Measurements from ENCODE around the gene APOBEC3F. TPM values are rescaled to one million over a fixed set of nuclear protein-coding genes. Genes with fewer than 3 reads are reported as not detected.
A peak's percentile ranks its signal among the peaks of the same experiment; 100 is the strongest.

The APOBEC3F gene
- total RNA-seq, 1 donor from 2014 or later, result 23.8 TPM

GRCh38 chr22:39080052-39080762 lies 39.5 kb downstream of the APOBEC3F start:
- Mint-ChIP-seq H3K9me3 (no peaks in the 10 kb centered on the region), H3K4me3 (ENCODE audit: low read depth) (no peak overlapping the region), H3K27me3 (ENCODE audit: low read depth) (no peaks in the 10 kb centered on the region), H3K36me3 (ENCODE audit: low read depth) (peaks cover 41% of the 10 kb centered on the region), H3K4me1 (ENCODE audit: low read depth) (peaks cover 32% of the 10 kb centered on the region), H3K27ac (peak overlapping the region; percentile 20)
- DNase-seq (ENCODE audit: low spot score), result no peak
- intact Hi-C loops (cut with micrococcal nuclease), result no loop called here

- DNase-seq (ENCODE audit: low spot score), result no peak
- Mint-ChIP-seq H3K4me3 (ENCODE audit: low read depth) (peak overlapping the region; percentile 13), H3K27ac (peak overlapping the region; percentile 77), H3K9me3 (no peaks in the 10 kb centered on the region), H3K4me1 (ENCODE audit: low read depth) (peaks cover 28% of the 10 kb centered on the region), H3K27me3 (ENCODE audit: low read depth) (no peaks in the 10 kb centered on the region), H3K36me3 (ENCODE audit: low read depth) (peaks cover 42% of the 10 kb centered on the region)
- intact Hi-C loops (cut with micrococcal nuclease), result no loop called here
Observed at GRCh38 chr22:39081016-39081415, 40.4 kb downstream of the APOBEC3F start.

GRCh38 chr22:39081598-39081997 lies 40.9 kb downstream of the APOBEC3F start:
- Mint-ChIP-seq H3K9me3 (no peaks in the 10 kb centered on the region), H3K36me3 (ENCODE audit: low read depth) (peaks cover 48% of the 10 kb centered on the region), H3K4me3 (ENCODE audit: low read depth) (no peak overlapping the region), H3K27ac (peak overlapping the region; percentile 77), H3K4me1 (ENCODE audit: low read depth) (peaks cover 30% of the 10 kb centered on the region), H3K27me3 (ENCODE audit: low read depth) (no peaks in the 10 kb centered on the region)
- no peak for DNase-seq (ENCODE audit: low spot score)
- intact Hi-C loops (cut with micrococcal nuclease), result no loop called here

GRCh38 chr22:39083212-39084165 lies 42.8 kb downstream of the APOBEC3F start:
- no peak overlapping the region for H3K4me3 Mint-ChIP-seq (ENCODE audit: low read depth)
- no peaks in the 10 kb centered on the region for H3K9me3 Mint-ChIP-seq
- peaks cover 41% of the 10 kb centered on the region for H3K36me3 Mint-ChIP-seq (ENCODE audit: low read depth)
- no peak for DNase-seq (ENCODE audit: low spot score)
- no peaks in the 10 kb centered on the region for H3K27me3 Mint-ChIP-seq (ENCODE audit: low read depth)
- peak overlapping the region; percentile 17 for H3K27ac Mint-ChIP-seq
- intact Hi-C loops (cut with micrococcal nuclease), result no loop called here
- H3K4me1 Mint-ChIP-seq (ENCODE audit: low read depth), result peaks cover 36% of the 10 kb centered on the region

GRCh38 chr22:39084666-39085065 lies 44.0 kb downstream of the APOBEC3F start:
- intact Hi-C loops (cut with micrococcal nuclease), result loop anchor here (5.0 kb wide), 1 partner anchor 42 kb away; the partner anchor contains the start of gene APOBEC3F
- H3K27me3 Mint-ChIP-seq (ENCODE audit: low read depth), result no peaks in the 10 kb centered on the region
- H3K36me3 Mint-ChIP-seq (ENCODE audit: low read depth), result peaks cover 40% of the 10 kb centered on the region
- no peak overlapping the region for H3K27ac Mint-ChIP-seq
- no peak overlapping the region for H3K4me3 Mint-ChIP-seq (ENCODE audit: low read depth)
- no peak for DNase-seq (ENCODE audit: low spot score)
- no peaks in the 10 kb centered on the region for H3K9me3 Mint-ChIP-seq
- H3K4me1 Mint-ChIP-seq (ENCODE audit: low read depth), result peaks cover 42% of the 10 kb centered on the region

- intact Hi-C loops (cut with micrococcal nuclease), result loop anchor here (5.0 kb wide), 1 partner anchor 45 kb away; the partner anchor contains the start of gene APOBEC3F
- DNase-seq (ENCODE audit: low spot score), result no peak
- no peaks in the 10 kb centered on the region for H3K9me3 Mint-ChIP-seq
- no peaks in the 10 kb centered on the region for H3K27me3 Mint-ChIP-seq (ENCODE audit: low read depth)
- H3K4me3 Mint-ChIP-seq (ENCODE audit: low read depth), result no peak overlapping the region
- peak overlapping the region; percentile 53 for H3K27ac Mint-ChIP-seq
- peaks cover 19% of the 10 kb centered on the region for H3K36me3 Mint-ChIP-seq (ENCODE audit: low read depth)
- peaks cover 50% of the 10 kb centered on the region for H3K4me1 Mint-ChIP-seq (ENCODE audit: low read depth)
Observed at GRCh38 chr22:39087098-39087497, 46.4 kb downstream of the APOBEC3F start.

GRCh38 chr22:39087881-39088684 lies 47.4 kb downstream of the APOBEC3F start:
- intact Hi-C loops (cut with micrococcal nuclease), result loop anchor here (5.0 kb wide), 1 partner anchor 46 kb away; the partner anchor contains the start of gene APOBEC3F
- DNase-seq (ENCODE audit: low spot score), result no peak
- Mint-ChIP-seq H3K27ac (peak overlapping the region; percentile 61), H3K9me3 (no peaks in the 10 kb centered on the region), H3K4me1 (ENCODE audit: low read depth) (peaks cover 59% of the 10 kb centered on the region), H3K27me3 (ENCODE audit: low read depth) (no peaks in the 10 kb centered on the region), H3K36me3 (ENCODE audit: low read depth) (peaks cover 15% of the 10 kb centered on the region), H3K4me3 (ENCODE audit: low read depth) (no peak overlapping the region)

- H3K4me3 Mint-ChIP-seq (ENCODE audit: low read depth), result no peak overlapping the region
- intact Hi-C loops (cut with micrococcal nuclease), result loop anchor here (5.0 kb wide), 1 partner anchor 46 kb away; the partner anchor contains the start of gene APOBEC3F
Observed at GRCh38 chr22:39088685-39089032, 48.0 kb downstream of the APOBEC3F start.

GRCh38 chr22:39089928-39090327 lies 49.3 kb downstream of the APOBEC3F start:
- DNase-seq (ENCODE audit: low spot score), result no peak
- Mint-ChIP-seq H3K27ac (peak overlapping the region; percentile 98), H3K36me3 (ENCODE audit: low read depth) (peaks cover 14% of the 10 kb centered on the region), H3K4me1 (ENCODE audit: low read depth) (peaks cover 68% of the 10 kb centered on the region), H3K27me3 (ENCODE audit: low read depth) (no peaks in the 10 kb centered on the region), H3K4me3 (ENCODE audit: low read depth) (peak overlapping the region; percentile 56), H3K9me3 (no peaks in the 10 kb centered on the region)
- intact Hi-C loops (cut with micrococcal nuclease), result loop anchor here (1.0 to 10.0 kb wide), 6 partner anchors 9 to 335 kb away; partner anchors contain the start of genes APOBEC3C, APOBEC3F, APOBEC3G and SUN2

More at GRCh38 chr22:39088685-39089032, 48.0 kb downstream of the APOBEC3F start:
- Mint-ChIP-seq H3K36me3 (ENCODE audit: low read depth) (peaks cover 15% of the 10 kb centered on the region), H3K4me1 (ENCODE audit: low read depth) (peaks cover 61% of the 10 kb centered on the region), H3K27ac (peak overlapping the region; percentile 36), H3K9me3 (no peaks in the 10 kb centered on the region), H3K27me3 (ENCODE audit: low read depth) (no peaks in the 10 kb centered on the region)
- no peak for DNase-seq (ENCODE audit: low spot score)

GRCh38 chr22:39090426-39091064 lies 49.9 kb downstream of the APOBEC3F start:
- DNase-seq (ENCODE audit: low spot score), result peak; percentile 81
- H3K36me3 Mint-ChIP-seq (ENCODE audit: low read depth), result peaks cover 10% of the 10 kb centered on the region
- H3K27ac Mint-ChIP-seq, result peak overlapping the region; percentile 98
- no peaks in the 10 kb centered on the region for H3K9me3 Mint-ChIP-seq
- peak overlapping the region; percentile 56 for H3K4me3 Mint-ChIP-seq (ENCODE audit: low read depth)
- H3K27me3 Mint-ChIP-seq (ENCODE audit: low read depth), result no peaks in the 10 kb centered on the region
- intact Hi-C loops (cut with micrococcal nuclease), result loop anchor here (1.0 to 10.0 kb wide), 5 partner anchors 9 to 336 kb away; partner anchors contain the start of genes APOBEC3C, APOBEC3G and SUN2
- H3K4me1 Mint-ChIP-seq (ENCODE audit: low read depth), result peaks cover 72% of the 10 kb centered on the region

GRCh38 chr22:39091126-39092081 lies 50.7 kb downstream of the APOBEC3F start:
- Mint-ChIP-seq H3K36me3 (ENCODE audit: low read depth) (peaks cover 6% of the 10 kb centered on the region), H3K4me1 (ENCODE audit: low read depth) (peaks cover 77% of the 10 kb centered on the region), H3K9me3 (no peaks in the 10 kb centered on the region), H3K27me3 (ENCODE audit: low read depth) (no peaks in the 10 kb centered on the region), H3K27ac (peak overlapping the region; percentile 98), H3K4me3 (ENCODE audit: low read depth) (peak overlapping the region; percentile 56)
- DNase-seq (ENCODE audit: low spot score), result no peak
- intact Hi-C loops (cut with micrococcal nuclease), result loop anchor here (2.0 to 10.0 kb wide), 4 partner anchors 15 to 337 kb away; partner anchors contain the start of genes APOBEC3C, APOBEC3G and SUN2
